Activated naive CD8-positive, alpha-beta T cell (primary cell): ENCODE results near the gene SNX24.

ENCODE experiments used
- H3K27ac Mint-ChIP-seq: one replicate; pipeline ENCODE4 v1.8.0; 2021; ENCODE audit warnings: mixed read lengths
- H3K27me3 Mint-ChIP-seq: one replicate; pipeline ENCODE4 v1.8.0; 2021; ENCODE audit warnings: mixed read lengths
- H3K36me3 Mint-ChIP-seq: one replicate; pipeline ENCODE4 v1.8.0; 2021; ENCODE audit warnings: mixed read lengths
- H3K4me1 Mint-ChIP-seq: one replicate; pipeline ENCODE4 v1.8.0; 2021; ENCODE audit warnings: low read depth, mixed read lengths
- H3K4me3 Mint-ChIP-seq: one replicate; pipeline ENCODE4 v1.8.0; 2021; ENCODE audit warnings: mild to moderate bottlenecking, mixed read lengths
- H3K9me3 Mint-ChIP-seq: one replicate; pipeline ENCODE4 v1.8.0; 2021; ENCODE audit warnings: low read depth, mixed read lengths

SNX24 gene

DNA sequence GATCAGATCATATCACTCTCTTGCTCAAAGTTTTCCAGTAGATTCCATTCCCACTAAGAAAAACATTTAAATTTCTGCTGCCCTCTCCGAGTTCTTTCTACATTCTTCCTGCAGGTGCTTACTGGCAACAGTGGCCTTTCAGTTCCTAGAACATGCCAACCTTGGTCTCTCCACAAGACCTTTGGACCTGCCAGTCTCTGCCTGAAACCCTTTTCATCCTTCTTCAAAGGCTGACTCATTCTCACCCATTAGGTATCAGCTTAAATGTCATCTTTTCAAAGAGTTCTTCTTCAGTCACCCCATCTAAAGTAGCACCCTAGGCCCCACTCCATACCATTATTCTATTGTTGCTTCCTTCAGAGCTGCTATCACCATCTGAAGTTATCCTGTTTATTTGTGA lies 169.3 kb downstream of the SNX24 start:
- no peaks in the 10 kb centered on the region for H3K4me1 Mint-ChIP-seq
- H3K9me3 Mint-ChIP-seq = peaks cover 6% of the 10 kb centered on the region
- no peaks in the 10 kb centered on the region for H3K36me3 Mint-ChIP-seq
- peaks cover 3% of the 10 kb centered on the region for H3K27me3 Mint-ChIP-seq
- H3K4me3 Mint-ChIP-seq = no peak overlapping the region
- H3K27ac Mint-ChIP-seq = no peak overlapping the region

DNA sequence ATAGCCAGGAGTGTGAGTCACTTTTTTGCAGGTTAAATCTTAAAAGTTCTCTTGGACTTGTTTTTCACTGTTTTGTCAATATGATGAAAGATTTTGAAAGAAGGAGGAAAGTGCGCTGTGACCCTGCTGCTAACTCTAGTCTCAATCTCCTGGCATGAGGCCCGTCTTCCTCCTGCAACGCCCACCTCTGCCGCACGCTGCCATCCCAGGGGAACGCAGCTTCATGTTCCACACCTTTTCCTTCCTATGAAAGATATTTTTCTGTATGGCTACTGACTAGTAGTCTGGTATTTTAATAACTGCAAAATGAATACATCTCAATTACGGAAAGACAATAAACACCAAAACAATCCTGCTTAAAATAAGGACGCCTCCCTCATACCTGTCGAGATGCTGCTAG lies 182.8 kb downstream of the SNX24 start:
- no peaks in the 10 kb centered on the region for H3K36me3 Mint-ChIP-seq
- H3K27me3 Mint-ChIP-seq = peaks cover 14% of the 10 kb centered on the region
- H3K27ac Mint-ChIP-seq = no peak overlapping the region
- H3K9me3 Mint-ChIP-seq = no peaks in the 10 kb centered on the region
- no peak overlapping the region for H3K4me3 Mint-ChIP-seq
- H3K4me1 Mint-ChIP-seq = no peaks in the 10 kb centered on the region

DNA sequence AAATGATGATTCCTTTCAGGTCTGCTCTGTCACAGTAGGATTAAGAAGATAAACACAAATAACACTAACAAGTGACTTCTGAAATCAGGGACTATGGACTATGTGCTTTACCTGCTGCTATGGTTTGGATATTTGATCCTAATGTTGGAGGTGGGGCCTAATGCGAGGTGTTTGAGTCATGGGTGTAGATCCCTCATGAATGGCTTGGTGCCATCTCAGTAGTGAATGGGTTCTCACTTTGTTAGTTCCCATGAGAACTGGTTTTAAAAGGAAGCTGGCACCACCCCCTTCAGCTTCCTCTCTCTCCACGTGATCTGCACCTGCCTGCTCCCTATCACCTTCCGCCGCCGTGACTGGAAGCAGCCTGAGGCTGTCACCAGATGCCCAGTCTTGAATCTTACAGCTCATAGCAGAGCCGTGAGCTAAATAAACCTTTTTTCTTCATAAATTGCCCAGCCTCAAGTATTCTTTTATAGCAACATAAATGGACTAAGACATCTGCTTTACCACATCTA lies 187.8 kb downstream of the SNX24 start:
- Mint-ChIP-seq H3K27ac (no peak overlapping the region), H3K9me3 (no peaks in the 10 kb centered on the region), H3K27me3 (peaks cover 39% of the 10 kb centered on the region), H3K4me1 (peaks cover 14% of the 10 kb centered on the region), H3K4me3 (no peak overlapping the region), H3K36me3 (no peaks in the 10 kb centered on the region)

DNA sequence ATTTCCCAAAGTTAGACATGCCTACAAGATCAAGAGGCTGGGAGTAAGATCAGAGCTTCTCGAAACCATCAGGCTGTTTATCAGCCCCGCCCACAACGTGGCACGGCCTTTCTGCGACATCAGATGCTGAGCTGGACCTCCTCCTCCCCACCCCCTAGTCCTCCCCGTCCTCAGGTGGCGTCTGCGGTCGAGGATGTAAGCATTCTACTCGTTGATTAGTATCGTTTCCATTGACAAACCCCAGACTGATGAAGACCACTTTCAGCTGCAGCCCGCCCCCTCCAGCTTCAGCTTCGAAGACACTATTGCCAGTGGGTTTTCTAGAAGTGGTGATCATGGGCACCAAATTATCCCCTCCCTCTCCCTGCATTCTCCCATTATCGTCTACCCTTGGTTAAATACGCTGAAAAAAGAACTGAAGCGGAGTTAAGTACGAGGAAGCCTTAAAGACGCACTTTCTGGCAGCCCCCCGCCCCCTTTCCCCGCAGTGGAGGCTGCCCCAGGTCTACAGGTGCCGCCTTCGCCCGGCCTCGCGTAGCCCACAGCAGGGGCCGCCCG lies 190.0 kb downstream of the SNX24 start:
- H3K4me1 Mint-ChIP-seq = peaks cover 14% of the 10 kb centered on the region
- H3K27ac Mint-ChIP-seq = no peak overlapping the region
- no peaks in the 10 kb centered on the region for H3K36me3 Mint-ChIP-seq
- no peaks in the 10 kb centered on the region for H3K9me3 Mint-ChIP-seq
- peaks cover 44% of the 10 kb centered on the region for H3K27me3 Mint-ChIP-seq
- H3K4me3 Mint-ChIP-seq = peak overlapping the region; percentile 78

DNA sequence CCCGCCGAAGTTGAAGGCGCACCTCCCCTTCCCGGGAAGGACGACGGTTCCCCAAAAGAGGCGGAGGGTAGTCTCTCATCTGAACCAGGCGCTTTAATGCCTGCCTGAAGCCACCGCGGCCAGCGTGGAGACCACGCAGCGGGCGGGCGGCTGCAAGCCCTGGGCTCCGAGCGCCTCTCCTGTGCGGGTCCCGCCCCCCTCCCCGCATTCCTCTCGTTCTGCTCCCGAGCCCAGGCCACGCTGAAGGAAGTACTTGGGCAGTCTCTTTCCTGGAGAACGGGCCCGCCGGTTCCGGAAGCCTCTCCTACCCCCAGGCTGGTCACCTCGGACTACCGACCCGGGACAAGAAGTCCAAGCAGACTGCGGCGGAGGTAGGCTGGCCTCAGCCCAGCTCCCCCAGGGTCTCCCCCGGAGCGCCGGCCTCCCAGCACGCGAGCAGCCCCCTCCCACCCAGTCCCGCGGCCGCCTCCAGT lies 190.5 kb downstream of the SNX24 start:
- Mint-ChIP-seq H3K27me3 (peaks cover 44% of the 10 kb centered on the region), H3K36me3 (no peaks in the 10 kb centered on the region), H3K4me3 (peak overlapping the region; percentile 78), H3K27ac (no peak overlapping the region), H3K9me3 (no peaks in the 10 kb centered on the region), H3K4me1 (peaks cover 14% of the 10 kb centered on the region)

DNA sequence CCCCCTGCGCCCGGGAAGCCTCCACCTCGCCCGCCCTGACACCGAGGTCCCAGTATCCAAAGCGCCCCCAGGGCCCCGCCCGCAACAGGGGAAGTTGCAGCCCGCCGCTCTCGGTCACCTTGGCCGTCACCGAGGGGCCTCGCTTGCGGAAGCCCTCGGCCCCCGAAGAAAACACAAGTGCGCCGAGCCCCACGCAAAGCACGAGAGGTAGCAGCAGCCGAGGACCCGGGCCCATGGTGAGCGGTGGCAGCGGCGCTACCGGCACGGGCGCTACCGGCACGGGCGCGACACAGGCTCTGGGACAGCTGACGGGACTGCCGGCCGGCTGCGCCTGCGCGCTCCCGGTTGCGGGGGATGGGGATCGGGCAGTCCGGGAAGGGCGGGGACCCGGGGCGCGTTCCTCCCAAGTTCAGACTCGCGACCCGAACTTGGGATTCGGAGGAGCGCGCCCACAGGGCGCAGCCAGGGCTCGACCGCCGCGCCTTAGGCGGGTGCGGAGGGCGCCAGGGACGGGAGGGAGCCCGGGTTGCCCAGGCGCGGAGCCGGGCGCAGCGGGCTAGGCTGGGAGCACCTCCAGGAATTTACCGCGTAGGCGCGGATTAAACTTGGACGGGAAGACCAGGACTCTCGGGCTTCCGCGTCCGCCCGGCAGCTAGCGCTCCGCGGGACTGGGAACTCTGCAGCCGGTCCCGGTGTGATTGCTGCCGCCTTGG lies 191.1 kb downstream of the SNX24 start, which contains the start of gene PPIC:
Gene PPIC, minus strand, starts transcription at position 335 of the 713 bp plus-strand sequence. Its CDS starts 100 bp downstream, at position 235.
- no peak within 1 kb of the TSS for H3K27ac Mint-ChIP-seq
- H3K4me3 Mint-ChIP-seq = peak within 1 kb of the TSS; percentile 78
- H3K36me3 Mint-ChIP-seq = no peaks in the 10 kb centered on the region
- peaks cover 41% of the 10 kb centered on the region for H3K27me3 Mint-ChIP-seq
- H3K4me1 Mint-ChIP-seq = peaks cover 14% of the 10 kb centered on the region
- H3K9me3 Mint-ChIP-seq = no peaks in the 10 kb centered on the region

DNA sequence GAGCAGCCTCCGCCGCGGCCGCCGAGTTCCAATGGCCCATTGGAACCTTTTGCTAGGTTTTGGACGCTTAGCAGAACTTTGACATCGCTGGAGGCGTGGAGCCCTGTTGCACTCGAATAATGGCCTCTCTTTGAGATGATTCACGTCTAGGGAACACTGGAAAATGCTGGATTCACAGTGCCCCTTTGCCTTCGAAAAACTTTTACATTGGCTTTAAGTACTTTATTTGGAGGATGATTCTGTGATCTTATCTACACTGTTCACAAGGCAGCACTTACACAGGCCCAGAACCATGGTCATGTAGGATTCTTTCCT lies 191.6 kb downstream of the SNX24 start:
- Mint-ChIP-seq H3K27ac (no peak overlapping the region), H3K9me3 (no peaks in the 10 kb centered on the region), H3K27me3 (peaks cover 41% of the 10 kb centered on the region), H3K4me3 (peak overlapping the region; percentile 45), H3K36me3 (no peaks in the 10 kb centered on the region), H3K4me1 (peaks cover 14% of the 10 kb centered on the region)

DNA sequence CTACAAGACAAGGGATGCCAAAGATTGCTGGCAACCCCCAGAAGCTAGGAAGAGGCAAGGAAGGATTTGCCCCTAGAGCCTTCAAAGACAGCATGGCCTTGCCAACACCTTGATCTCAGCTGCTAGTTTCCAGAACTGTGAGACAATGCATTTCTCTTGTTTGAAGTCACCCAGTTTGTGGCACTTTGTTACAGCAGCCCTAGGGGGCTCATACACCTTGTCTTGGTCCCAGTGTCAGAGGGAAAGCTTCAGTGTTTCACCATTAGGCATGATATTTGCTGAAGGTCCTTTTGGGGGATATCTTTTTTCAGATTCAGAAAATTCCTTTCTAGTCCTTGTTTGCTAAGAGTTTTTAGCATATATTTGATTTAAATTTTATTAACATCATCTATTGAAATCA lies 194.3 kb downstream of the SNX24 start:
- Mint-ChIP-seq H3K4me3 (no peak overlapping the region), H3K4me1 (peaks cover 14% of the 10 kb centered on the region), H3K36me3 (no peaks in the 10 kb centered on the region), H3K9me3 (no peaks in the 10 kb centered on the region), H3K27me3 (peaks cover 39% of the 10 kb centered on the region), H3K27ac (no peak overlapping the region)

DNA sequence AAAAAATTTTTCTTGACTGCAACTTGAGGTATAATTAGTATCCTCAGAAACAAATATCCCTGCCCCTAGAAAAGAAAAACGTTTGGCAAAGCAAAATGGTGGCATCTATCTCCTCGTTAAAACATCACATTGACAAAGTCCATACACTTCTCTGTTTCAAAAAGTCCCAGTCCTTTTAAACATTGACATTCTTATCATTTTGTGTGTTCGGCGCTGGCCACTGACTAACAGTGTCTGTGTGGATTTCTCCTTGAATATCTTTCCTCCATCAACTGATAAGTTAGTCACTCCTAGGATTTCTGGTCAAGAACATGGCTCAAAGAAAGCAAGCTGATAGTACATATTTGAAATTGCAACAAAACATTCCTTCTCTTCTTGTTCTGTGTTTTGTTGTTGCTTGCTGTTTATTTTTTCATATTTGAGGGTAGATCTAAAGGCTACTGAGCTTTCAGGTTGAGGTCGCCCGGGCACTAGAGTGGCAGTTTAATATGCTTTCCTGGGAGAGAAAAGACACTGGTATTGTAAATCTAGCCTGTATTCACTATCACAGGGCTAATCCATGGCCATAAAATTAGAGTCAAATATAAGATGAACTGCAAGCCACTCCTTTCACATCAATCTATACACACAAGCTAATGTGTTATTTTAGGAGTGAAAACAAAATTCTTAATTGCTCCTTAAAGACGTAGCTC lies 199.7 kb downstream of the SNX24 start:
- H3K27me3 Mint-ChIP-seq = peaks cover 23% of the 10 kb centered on the region
- H3K9me3 Mint-ChIP-seq = no peaks in the 10 kb centered on the region
- H3K4me1 Mint-ChIP-seq = no peaks in the 10 kb centered on the region
- H3K27ac Mint-ChIP-seq = no peak overlapping the region
- no peaks in the 10 kb centered on the region for H3K36me3 Mint-ChIP-seq
- H3K4me3 Mint-ChIP-seq = no peak overlapping the region

DNA sequence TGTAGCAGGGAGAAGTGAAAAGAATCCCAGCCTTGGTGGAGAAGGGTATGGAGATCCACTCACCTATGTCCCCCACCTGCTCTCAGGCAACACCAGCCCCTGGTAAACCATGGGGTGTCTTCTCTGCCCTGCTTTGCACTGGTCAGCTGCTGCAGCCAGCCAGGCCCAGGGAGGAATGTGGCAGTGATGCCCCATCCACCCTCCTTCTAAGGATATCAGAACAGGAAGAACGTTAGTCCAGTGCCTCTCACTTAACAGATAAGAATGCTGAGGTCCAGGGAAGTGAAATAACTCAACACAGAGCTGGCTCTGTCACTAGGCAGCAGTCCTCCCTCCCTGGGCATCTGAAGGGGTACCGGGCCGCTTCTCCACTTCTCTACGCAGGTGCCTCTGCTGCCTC lies 200.8 kb downstream of the SNX24 start:
- no peak overlapping the region for H3K27ac Mint-ChIP-seq
- H3K36me3 Mint-ChIP-seq = no peaks in the 10 kb centered on the region
- peaks cover 22% of the 10 kb centered on the region for H3K27me3 Mint-ChIP-seq
- no peak overlapping the region for H3K4me3 Mint-ChIP-seq
- peaks cover 4% of the 10 kb centered on the region for H3K9me3 Mint-ChIP-seq
- H3K4me1 Mint-ChIP-seq = no peaks in the 10 kb centered on the region

DNA sequence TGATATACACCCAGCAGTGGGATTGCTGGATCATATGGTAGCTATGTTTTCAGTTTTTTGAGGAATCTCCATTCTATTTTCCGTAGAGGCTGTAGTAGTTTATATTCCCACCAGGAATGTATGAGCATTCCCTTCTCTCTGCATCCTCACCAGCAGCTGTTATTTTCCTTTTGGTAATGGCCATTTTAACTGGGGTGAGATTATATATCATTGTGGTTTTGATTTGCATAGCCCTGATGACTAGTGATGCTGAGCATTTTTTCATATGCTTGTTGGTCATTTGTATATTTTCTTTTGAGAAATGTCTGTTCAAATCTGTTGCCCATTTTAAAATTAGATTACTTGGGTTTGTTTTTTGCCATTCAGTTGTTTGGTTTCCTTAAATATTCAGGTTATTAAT lies 202.3 kb downstream of the SNX24 start:
- Mint-ChIP-seq H3K27me3 (peaks cover 22% of the 10 kb centered on the region), H3K27ac (no peak overlapping the region), H3K4me1 (no peaks in the 10 kb centered on the region), H3K36me3 (no peaks in the 10 kb centered on the region), H3K4me3 (no peak overlapping the region), H3K9me3 (peaks cover 11% of the 10 kb centered on the region)

DNA sequence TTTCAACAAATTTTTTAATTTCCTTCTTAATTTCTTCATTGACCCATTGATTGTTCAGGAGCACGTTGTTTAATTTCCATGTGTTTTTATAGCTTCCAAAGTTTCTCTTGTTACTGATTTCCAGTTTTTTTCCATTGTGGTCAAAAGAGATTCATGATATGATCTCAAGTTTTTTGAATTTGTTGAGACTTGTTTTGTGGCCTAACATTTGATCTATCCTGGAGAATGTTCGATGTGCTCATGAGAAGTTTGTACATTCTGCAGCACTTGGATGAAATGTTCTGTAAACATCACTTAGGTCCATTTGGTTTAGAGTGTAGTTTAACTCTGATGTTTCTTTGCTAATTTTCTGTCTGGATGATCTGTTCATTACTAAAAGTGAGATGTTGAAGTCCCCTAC lies 205.8 kb downstream of the SNX24 start:
- Mint-ChIP-seq H3K27me3 (peaks cover 8% of the 10 kb centered on the region), H3K36me3 (no peaks in the 10 kb centered on the region), H3K4me3 (no peak overlapping the region), H3K9me3 (peaks cover 11% of the 10 kb centered on the region), H3K4me1 (no peaks in the 10 kb centered on the region), H3K27ac (no peak overlapping the region)
